Measurements from ENCODE around the gene LPP. TPM values are rescaled to one million over a fixed set of nuclear protein-coding genes. Genes with fewer than 3 reads are reported as not detected.

LPP gene
- total and polyA plus RNA-seq, 9 of the 15 experiments (the other 6 are each of a cell fraction or from before 2014, with no cell fraction given), result 0.07 to 0.18 TPM; not detected in 7

- TF ChIP-seq ZNF318 (IDR thresholded peaks at IDR 0.05; ENCODE audit: borderline replicate concordance in 1 of 2, low read depth in 1 of 2), result no peak
- no peak for TF ChIP-seq GATAD2B (IDR thresholded peaks at IDR 0.05; ENCODE audit: borderline replicate concordance)
- TF ChIP-seq ZKSCAN3 (CRISPR knock-in tag; IDR thresholded peaks at IDR 0.05), result no peak
- TF ChIP-seq PATZ1 (CRISPR knock-in tag; IDR thresholded peaks at IDR 0.05; ENCODE audit: borderline replicate concordance), result no peak
- no peak for TF ChIP-seq ZNF707 (CRISPR knock-in tag; conservative IDR thresholded peaks at IDR 0.05)
- TF ChIP-seq MCM7 (IDR thresholded peaks at IDR 0.05), result no peak
These were observed 336.5 kb downstream of the LPP start (continued) for GRCh38 chr3:188490416-188490815.

Data from K562 (cell line).